Nephron (organoid): ENCODE measurements around the gene NCAPH2.

ENCODE experiments used
- H3K27ac Mint-ChIP-seq, 3 experiments: 2 replicates each; pipeline ENCODE4 v1.8.0; 2020; ENCODE audit warnings: mixed read lengths in 3 of 3, mild to moderate bottlenecking in 2 of 3, moderate library complexity in 1 of 3
- H3K27me3 Mint-ChIP-seq: 2 replicates; pipeline ENCODE4 v1.8.0; 2021; ENCODE audit warnings: low read depth, mild to moderate bottlenecking, moderate library complexity, mixed read lengths
- H3K36me3 Mint-ChIP-seq: 2 replicates; pipeline ENCODE4 v1.8.0; 2020; ENCODE audit warnings: low read depth, mixed read lengths
- H3K4me1 Mint-ChIP-seq: 2 replicates; pipeline ENCODE4 v1.8.0; 2020; ENCODE audit warnings: mixed read lengths
- H3K4me3 Mint-ChIP-seq, 3 experiments: 2 replicates each; pipeline ENCODE4 v1.8.0; 2020; ENCODE audit warnings: mild to moderate bottlenecking in 3 of 3, mixed read lengths in 3 of 3, moderate library complexity in 2 of 3
- H3K9me3 Mint-ChIP-seq: 2 replicates; pipeline ENCODE4 v1.8.0; 2020; ENCODE audit warnings: mixed read lengths
- CTCF ChIP-seq, 3 experiments: fragments of 200-600 bp; sonication (generic); IDR thresholded peaks; one replicate each; pipeline ENCODE4 v1.5.0; 2021; ENCODE audit warnings: antibody characterized with exemption in 3 of 3; ENCODE audit not compliant: unreplicated experiment in 3 of 3

The NCAPH2 gene

GRCh38 chr22:50527921-50528681, 20.1 kb downstream of the NCAPH2 start:
- Mint-ChIP-seq H3K9me3 (no peaks in the 10 kb centered on the region), H3K4me3 (peak overlapping the region; percentile 77 to 80 (median 80)), H3K27ac (peak overlapping the region in 2 of 3 experiments; percentile 44 to 51), H3K36me3 (peaks cover 6% of the 10 kb centered on the region), H3K27me3 (peaks cover 48% of the 10 kb centered on the region), H3K4me1 (peaks cover 13% of the 10 kb centered on the region)
- TF ChIP-seq CTCF (IDR thresholded peaks at IDR 0.05; ENCODE audit: unreplicated experiment in 3 of 3) = no peak

- Mint-ChIP-seq H3K4me1 (peaks cover 20% of the 10 kb centered on the region), H3K27ac (no peak overlapping the region), H3K9me3 (no peaks in the 10 kb centered on the region), H3K4me3 (peak overlapping the region; percentile 77 to 80 (median 80)), H3K36me3 (peaks cover 6% of the 10 kb centered on the region), H3K27me3 (peaks cover 56% of the 10 kb centered on the region)
- TF ChIP-seq CTCF (IDR thresholded peaks at IDR 0.05; ENCODE audit: unreplicated experiment in 3 of 3) = no peak
Measured at GRCh38 chr22:50528682-50529415, 20.8 kb downstream of the NCAPH2 start.

- Mint-ChIP-seq H3K27me3 (peaks cover 62% of the 10 kb centered on the region), H3K27ac (no peak overlapping the region), H3K36me3 (peaks cover 4% of the 10 kb centered on the region), H3K4me3 (no peak overlapping the region), H3K4me1 (peaks cover 24% of the 10 kb centered on the region), H3K9me3 (no peaks in the 10 kb centered on the region)
- TF ChIP-seq CTCF (IDR thresholded peaks at IDR 0.05; ENCODE audit: unreplicated experiment in 3 of 3) = no peak
Measured at GRCh38 chr22:50529416-50529896, 21.4 kb downstream of the NCAPH2 start.

GRCh38 chr22:50529897-50530579, 22.0 kb downstream of the NCAPH2 start, which contains the start of gene TYMP:
TYMP (minus strand) TSS chr22:50530012; CDS start chr22:50529709, 303 bp downstream.
- Mint-ChIP-seq H3K4me3 (peak within 1 kb of the TSS; percentile 65 to 80 (median 71)), H3K4me1 (peaks cover 23% of the 10 kb centered on the region), H3K36me3 (no peaks in the 10 kb centered on the region), H3K27me3 (peaks cover 66% of the 10 kb centered on the region), H3K27ac (no peak within 1 kb of the TSS), H3K9me3 (no peaks in the 10 kb centered on the region)
- no peak for TF ChIP-seq CTCF (IDR thresholded peaks at IDR 0.05; ENCODE audit: unreplicated experiment in 3 of 3)

GRCh38 chr22:50530580-50530876, 22.5 kb downstream of the NCAPH2 start:
- no peak for TF ChIP-seq CTCF (IDR thresholded peaks at IDR 0.05; ENCODE audit: unreplicated experiment in 3 of 3)
- peaks cover 66% of the 10 kb centered on the region for H3K27me3 Mint-ChIP-seq
- H3K9me3 Mint-ChIP-seq = no peaks in the 10 kb centered on the region
- no peak overlapping the region for H3K27ac Mint-ChIP-seq
- H3K4me1 Mint-ChIP-seq = peaks cover 23% of the 10 kb centered on the region
- H3K36me3 Mint-ChIP-seq = no peaks in the 10 kb centered on the region
- peak overlapping the region in 2 of 3 experiments; percentile 65 to 69 for H3K4me3 Mint-ChIP-seq
